IMR-90 (cell line): ENCODE measurements around the gene SCARB1. TPM values are rescaled to one million over a fixed set of nuclear protein-coding genes. Genes with fewer than 3 reads are reported as not detected.

Experiments used
- ATAC-seq: fragments of 200-7000 bp; cut with Tn5 transposase; 2 replicates; pipeline ENCODE4 v1.9.1; 2020; ENCODE audit warnings: low read depth, mild to moderate bottlenecking, moderate library complexity
- BruUV-seq: library from RNA; stranded (reverse); fragments of 400-500 nt; replicated peaks from 2 replicates; lab custom pipeline; 2021; lab: Mats Ljungman, UMichigan
- CTCF ChIA-PET: fragments of 300-600 bp; formaldehyde crosslinking; extraction: SDS; loops from one replicate; lab custom pipeline; 2021; ENCODE audit warnings: antibody characterized with exemption; lab: Yijun Ruan, JAX
- POLR2A ChIA-PET: fragments of 300-600 bp; sonication (Branson Sonifier 250); formaldehyde crosslinking; loops from one replicate; lab custom pipeline; 2022; ENCODE audit warnings: antibody characterized with exemption; ENCODE audit not compliant: unreplicated experiment; lab: Charles Lee
- DNase-seq: peaks from one replicate; pipeline ENCODE4 v3.0.0; 2013
- H2AFZ ChIP-seq: replicated peaks from 2 replicates; pipeline ENCODE3; 2013; ENCODE audit warnings: low read length, mild to moderate bottlenecking; ENCODE audit not compliant: poor library complexity
- H2AK5ac ChIP-seq: 2 replicates; pipeline ENCODE4 v1.6.1; 2013; ENCODE audit warnings: low read depth, low read length, inconsistent platforms
- H2AK9ac ChIP-seq: replicated peaks from 2 replicates; pipeline ENCODE3; 2013; ENCODE audit warnings: mild to moderate bottlenecking, low read depth, low read length, moderate library complexity; ENCODE audit not compliant: poor library complexity
- H2BK120ac ChIP-seq: 2 replicates; pipeline ENCODE4 v1.6.1; 2013; ENCODE audit warnings: low read depth, low read length, inconsistent platforms
- H2BK15ac ChIP-seq: 3 replicates; pipeline ENCODE4 v1.6.1; 2013; ENCODE audit warnings: low read depth, low read length, inconsistent platforms
- H2BK20ac ChIP-seq: 2 replicates; pipeline ENCODE4 v1.6.1; 2013; ENCODE audit warnings: low read depth, mild to moderate bottlenecking, inconsistent platforms, low read length, moderate library complexity
- H2BK5ac ChIP-seq: 2 replicates; pipeline ENCODE4 v1.6.1; 2013; ENCODE audit warnings: mild to moderate bottlenecking, low read depth, low read length, inconsistent platforms; ENCODE audit not compliant: poor library complexity, severe bottlenecking
- H3K14ac ChIP-seq: replicated peaks from 2 replicates; pipeline ENCODE4 v1.6.1; 2013; ENCODE audit warnings: low read depth, low read length, inconsistent platforms
- H3K18ac ChIP-seq: 2 replicates; pipeline ENCODE4 v1.6.1; 2013; ENCODE audit warnings: low read depth, low read length, control low read depth
- H3K23ac ChIP-seq: 2 replicates; pipeline ENCODE4 v1.6.1; 2013; ENCODE audit warnings: low read depth, low read length, inconsistent platforms
- H3K27ac ChIP-seq: 2 replicates; pipeline ENCODE4 v1.5.1; 2013; ENCODE audit warnings: mild to moderate bottlenecking, control low read depth, low read length; ENCODE audit not compliant: insufficient read depth
- H3K27me3 ChIP-seq: 2 replicates; pipeline ENCODE4 v1.6.1; 2013; ENCODE audit warnings: low read length; ENCODE audit not compliant: control insufficient read depth, insufficient read depth
- H3K36me3 ChIP-seq: 2 replicates; pipeline ENCODE4 v1.6.1; 2013; ENCODE audit warnings: low read length, mixed read lengths; ENCODE audit not compliant: control insufficient read depth, insufficient read depth
- H3K4ac ChIP-seq: 2 replicates; pipeline ENCODE4 v1.6.1; 2013; ENCODE audit warnings: low read depth, low read length, inconsistent platforms
- H3K4me1 ChIP-seq: 2 replicates; pipeline ENCODE4 v1.6.1; 2013; ENCODE audit warnings: low read length, mixed read lengths; ENCODE audit not compliant: control insufficient read depth, insufficient read depth
- H3K4me2 ChIP-seq: 2 replicates; pipeline ENCODE4 v1.6.1; 2013; ENCODE audit warnings: low read depth, mild to moderate bottlenecking, control low read depth, low read length, moderate library complexity
- H3K4me3 ChIP-seq: 2 replicates; pipeline ENCODE4 v1.5.1; 2013; ENCODE audit warnings: low read depth, mild to moderate bottlenecking, control low read depth, low read length, moderate library complexity; ENCODE audit not compliant: insufficient read depth
- H3K56ac ChIP-seq: 2 replicates; pipeline ENCODE4 v1.6.1; 2013; ENCODE audit warnings: low read length, inconsistent platforms; ENCODE audit not compliant: insufficient read depth; ENCODE audit errors: extremely low read depth
- H3K79me1 ChIP-seq, 2 experiments: 2 replicates each; pipeline ENCODE4 v1.6.1; 2013; ENCODE audit warnings: low read length in 2 of 2, inconsistent platforms in 1 of 2, low read depth in 1 of 2
- H3K9ac ChIP-seq: 2 replicates; pipeline ENCODE4 v1.6.1; 2013; ENCODE audit warnings: low read depth, low read length, control low read depth
- H3K9me1 ChIP-seq: 2 replicates; pipeline ENCODE4 v1.6.1; 2013; ENCODE audit warnings: low read length, inconsistent platforms; ENCODE audit not compliant: insufficient read depth
- H3K9me3 ChIP-seq: 2 replicates; pipeline ENCODE4 v1.6.1; 2013; ENCODE audit warnings: low read length; ENCODE audit not compliant: control insufficient read depth, insufficient read depth
- H4K20me1 ChIP-seq: 2 replicates; pipeline ENCODE4 v1.6.1; 2013; ENCODE audit warnings: low read length, inconsistent platforms; ENCODE audit not compliant: insufficient read depth
- H4K5ac ChIP-seq: 2 replicates; pipeline ENCODE4 v1.6.1; 2013; ENCODE audit warnings: mild to moderate bottlenecking, low read depth, low read length, control low read depth
- H4K8ac ChIP-seq, 2 experiments: 2 replicates each; pipeline ENCODE4 v1.6.1; 2013; ENCODE audit warnings: low read depth in 2 of 2, low read length in 2 of 2, control low read depth in 1 of 2, inconsistent platforms in 1 of 2
- H4K91ac ChIP-seq: 2 replicates; pipeline ENCODE4 v1.6.1; 2013; ENCODE audit warnings: low read depth, low read length, inconsistent platforms; ENCODE audit not compliant: insufficient read depth
- BHLHE40 ChIP-seq: fragments of 150-350 bp; IDR thresholded peaks from 2 replicates; pipeline ENCODE4 v1.6.1; 2016; ENCODE audit warnings: mild to moderate bottlenecking, low read depth, low read length
- CEBPB ChIP-seq: IDR thresholded peaks from 2 replicates; pipeline ENCODE4 v1.6.1; 2012; ENCODE audit warnings: low read depth, low read length, improper control_type of control experiment
- CHD1 ChIP-seq: IDR thresholded peaks from 2 replicates; pipeline ENCODE4 v1.6.1; 2012; ENCODE audit warnings: low read depth, low read length, improper control_type of control experiment
- CTCF ChIP-seq: conservative IDR thresholded peaks from 2 replicates; pipeline ENCODE4 v1.5.1; 2012; ENCODE audit warnings: mild to moderate bottlenecking, low read depth, low read length, improper control_type of control experiment
- ELK1 ChIP-seq: fragments of 150-350 bp; IDR thresholded peaks from 2 replicates; pipeline ENCODE4 v1.6.1; 2016; ENCODE audit warnings: low read depth, mild to moderate bottlenecking, low read length, moderate library complexity, borderline replicate concordance
- FOS ChIP-seq: fragments of 150-350 bp; IDR thresholded peaks from 2 replicates; pipeline ENCODE4 v1.6.1; 2016; ENCODE audit warnings: low read depth, low read length
- MAFK ChIP-seq: IDR thresholded peaks from 2 replicates; pipeline ENCODE4 v1.6.1; 2012; ENCODE audit warnings: low read depth, low read length, improper control_type of control experiment
- MAZ ChIP-seq: IDR thresholded peaks from 2 replicates; pipeline ENCODE4 v1.6.1; 2012; ENCODE audit warnings: low read depth, mild to moderate bottlenecking, low read length, improper control_type of control experiment, moderate library complexity, borderline replicate concordance
- MXI1 ChIP-seq: IDR thresholded peaks from 2 replicates; pipeline ENCODE4 v1.6.1; 2012; ENCODE audit warnings: low read depth, mild to moderate bottlenecking, low read length, moderate library complexity, borderline replicate concordance
- NFE2L2 ChIP-seq: fragments of 150-350 bp; IDR thresholded peaks from 2 replicates; pipeline ENCODE4 v1.6.1; 2016; ENCODE audit warnings: low read depth, mild to moderate bottlenecking, low read length
- POLR2A ChIP-seq: IDR thresholded peaks from 2 replicates; pipeline ENCODE4 v1.6.1; 2012; ENCODE audit warnings: mild to moderate bottlenecking, low read depth, low read length
- RAD21 ChIP-seq: IDR thresholded peaks from 2 replicates; pipeline ENCODE4 v1.6.1; 2012; ENCODE audit warnings: low read length, improper control_type of control experiment
- RCOR1 ChIP-seq: IDR thresholded peaks from 2 replicates; pipeline ENCODE4 v1.6.1; 2012; ENCODE audit warnings: mild to moderate bottlenecking, low read length, improper control_type of control experiment; ENCODE audit not compliant: insufficient replicate concordance
- RFX5 ChIP-seq: IDR thresholded peaks from 2 replicates; pipeline ENCODE4 v1.8.0; 2012; ENCODE audit warnings: low read depth, mild to moderate bottlenecking, low read length, moderate library complexity
- SMC3 ChIP-seq: fragments of 150-350 bp; IDR thresholded peaks from 2 replicates; pipeline ENCODE4 v1.6.1; 2016; ENCODE audit warnings: low read depth, mild to moderate bottlenecking, antibody characterized with exemption, low read length, moderate library complexity
- USF2 ChIP-seq: fragments of 150-350 bp; IDR thresholded peaks from 2 replicates; pipeline ENCODE4 v1.6.1; 2017; ENCODE audit warnings: mild to moderate bottlenecking, antibody characterized with exemption, low read length, low read depth
- WGBS, 2 experiments: methylation state at CpG; one replicate each; pipeline versions ENCODE4 v1.1.5 to v1.1.7; 2013; ENCODE audit warnings: missing lambda C conversion rate in 2 of 2; ENCODE audit not compliant: insufficient read length in 1 of 2; ENCODE audit errors: extremely low coverage in 2 of 2; 5-methylcytosine and 5-hydroxymethylcytosine counted together
- dilution Hi-C: fragments of 300-500 bp; cut with HindIII; formaldehyde crosslinking; loops from one replicate; pipeline ENCODE4 v1.14.3; 2018; ENCODE audit warnings: low sequenced_read_pairs; ENCODE audit not compliant: unreplicated experiment
- in situ Hi-C: fragments of 300-500 bp; cut with MboI; formaldehyde crosslinking; loops from 3 replicates; pipeline ENCODE4 v1.14.3; 2019; ENCODE audit warnings: low sequenced_read_pairs, inconsistent platforms, mixed read lengths
- intact Hi-C: fragments of 100-400 bp; cut with micrococcal nuclease; formaldehyde crosslinking; loops from 2 replicates; pipeline ENCODE4 v1.10.0; 2022
- polyA plus RNA-seq, 3 experiments: library from polyadenylated mRNA; depleted of rRNA; stranded (reverse); fragments of >200 nt; gene quantifications; 2 replicates each; pipeline ENCODE4 v1.2.3, GENCODE V29; 2012; ENCODE audit warnings: low replicate concordance in 1 of 3
- total RNA-seq: library from RNA; depleted of rRNA; stranded (reverse); fragments of >200 nt; gene quantifications from 2 replicates; pipeline ENCODE4 v1.2.3, GENCODE V29; 2012

The SCARB1 gene
- total and polyA plus RNA-seq, 2 of the 4 experiments (the other 2 are of a cell fraction), result 3.0 to 24.8 TPM

GRCh38 chr12:124784871-124785572 lies 78.6 kb downstream of the SCARB1 start:
- Histone ChIP-seq H2BK5ac (no peak overlapping the region), H3K79me1 (no peaks in the 10 kb centered on the region), H3K14ac (no peak overlapping the region), H2AFZ (no peak overlapping the region), H2BK20ac (no peak overlapping the region), H3K4me2 (no peak overlapping the region), H3K9me3 (no peaks in the 10 kb centered on the region), H3K9ac (no peak overlapping the region), H3K18ac (no peak overlapping the region), H3K4ac (no peak overlapping the region), H3K23ac (no peak overlapping the region), H3K4me3 (no peak overlapping the region), H3K27ac (no peak overlapping the region), H3K27me3 (no peaks in the 10 kb centered on the region), H2AK9ac (no peak overlapping the region), H2AK5ac (no peak overlapping the region), H3K4me1 (peaks cover 3% of the 10 kb centered on the region; the same call in 1 of the 2 replicates), H4K5ac (no peak overlapping the region), H4K8ac (no peak overlapping the region), H2BK15ac (no peak overlapping the region), H3K9me1 (peaks cover 5% of the 10 kb centered on the region; the same call in 1 of the 2 replicates), H2BK120ac (no peak overlapping the region), H3K56ac (no peak overlapping the region), H3K36me3 (no peaks in the 10 kb centered on the region), H4K91ac (no peak overlapping the region), H4K20me1 (no peaks in the 10 kb centered on the region)
- CTCF ChIA-PET, result no interaction called here
- DNase-seq (no peak), ATAC-seq (no peak)
- POLR2A ChIA-PET, result no interaction called here
- no peak for TF ChIP-seq USF2
- TF ChIP-seq CTCF, result no peak
- TF ChIP-seq NFE2L2, result no peak
- TF ChIP-seq MXI1, result no peak
- TF ChIP-seq MAZ, result no peak
- no peak for TF ChIP-seq RCOR1
- TF ChIP-seq BHLHE40, result no peak
- no peak for TF ChIP-seq CEBPB
- no peak for TF ChIP-seq ELK1
- TF ChIP-seq FOS, result no peak
- TF ChIP-seq CHD1, result no peak
- no peak for TF ChIP-seq POLR2A
- TF ChIP-seq RAD21, result no peak
- TF ChIP-seq RFX5, result no peak
- TF ChIP-seq SMC3, result no peak
- no peak for TF ChIP-seq MAFK
- intact Hi-C loops (loop anchor here (5.0 kb wide), 1 partner anchor 112 kb away; no protein-coding TSS in a partner anchor), dilution Hi-C loops (no loop called here), in situ Hi-C loops (no loop called here)
- WGBS, 2 experiments, result 75% methylated on average over 6 of the region's 11 CpGs; no CpG with 5 or more reads in 1 of the 2 experiments
- BruUV-seq, result no TSS peak
